Activated T-cell treated with anti-CD3 and anti-CD28 coated beads, Interleukin-2, amount 50 U/mL, for 72 hours (primary cell): ENCODE results near the gene MYH3. TPM values are rescaled to one million over a fixed set of nuclear protein-coding genes. Genes with fewer than 3 reads are reported as not detected.

Experiments used
- ATAC-seq, 2 donors: fragments of 150-1000 bp; cut with Tn5 transposase; replicated peaks in 1 of 2; 2 replicates each; pipeline ENCODE4 v1.10.0; 2021; ENCODE audit warnings: moderate library complexity in 2 of 2, mild to moderate bottlenecking in 1 of 2
- DNase-seq, 2 donors: peaks; one replicate each; pipeline ENCODE4 v3.0.0; 2021 to 2022; ENCODE audit warnings: mixed read lengths in 1 of 2
- H3K27ac Mint-ChIP-seq: one replicate; pipeline ENCODE4 v1.8.0; 2022; ENCODE audit warnings: mild to moderate bottlenecking, moderate library complexity, mixed read lengths
- H3K27me3 Mint-ChIP-seq: one replicate; pipeline ENCODE4 v1.8.0; 2022; ENCODE audit warnings: low read depth, mixed read lengths
- H3K36me3 Mint-ChIP-seq, 2 donors: one replicate each; pipeline ENCODE4 v1.8.0; 2022; ENCODE audit warnings: mixed read lengths in 2 of 2, mild to moderate bottlenecking in 1 of 2; ENCODE audit not compliant: insufficient read depth in 2 of 2
- H3K4me1 Mint-ChIP-seq: one replicate; pipeline ENCODE4 v1.8.0; 2022; ENCODE audit warnings: low read depth, mixed read lengths
- H3K4me3 Mint-ChIP-seq, 2 donors: one replicate each; pipeline ENCODE4 v1.8.0; 2022; ENCODE audit warnings: mild to moderate bottlenecking in 2 of 2, mixed read lengths in 2 of 2, moderate library complexity in 2 of 2
- H3K9me3 Mint-ChIP-seq, 2 donors: one replicate each; pipeline ENCODE4 v1.8.0; 2022; ENCODE audit warnings: mixed read lengths in 2 of 2
- total RNA-seq, 2 donors: library from RNA; stranded (reverse); gene quantifications; one replicate each; pipeline ENCODE4 v1.2.3, GENCODE V29; 2022

The MYH3 gene
- total RNA-seq, 2 donors from 2014 or later: 4.6 to 5.4 TPM

- peak; percentile 84 to 87 for ATAC-seq
- Mint-ChIP-seq H3K4me3 (no peak overlapping the region), H3K27me3 (peaks cover 9% of the 10 kb centered on the region), H3K9me3 (no peaks in the 10 kb centered on the region), H3K27ac (no peak overlapping the region), H3K4me1 (no peaks in the 10 kb centered on the region), H3K36me3 (no peaks in the 10 kb centered on the region)
- peak; percentile 55 to 62 for DNase-seq
Observed at GRCh38 chr17:10618202-10618635, 38.9 kb downstream of the MYH3 start.

GRCh38 chr17:10617120-10617505, 40.0 kb downstream of the MYH3 start:
- no peak overlapping the region for H3K27ac Mint-ChIP-seq
- no peaks in the 10 kb centered on the region for H3K4me1 Mint-ChIP-seq
- H3K36me3 Mint-ChIP-seq: no peaks in the 10 kb centered on the region
- no peak for ATAC-seq
- no peak for DNase-seq
- peaks cover 14% of the 10 kb centered on the region for H3K27me3 Mint-ChIP-seq
- H3K9me3 Mint-ChIP-seq: no peaks in the 10 kb centered on the region
- no peak overlapping the region for H3K4me3 Mint-ChIP-seq

GRCh38 chr17:10616502-10617119, 40.5 kb downstream of the MYH3 start:
- Mint-ChIP-seq H3K27ac (no peak overlapping the region), H3K9me3 (no peaks in the 10 kb centered on the region), H3K4me1 (no peaks in the 10 kb centered on the region), H3K36me3 (no peaks in the 10 kb centered on the region), H3K27me3 (peaks cover 14% of the 10 kb centered on the region), H3K4me3 (no peak overlapping the region)
- DNase-seq (peak; percentile 64 to 75), ATAC-seq (peak; percentile 63 to 69)

GRCh38 chr17:10614536-10615155, 42.5 kb downstream of the MYH3 start:
- Mint-ChIP-seq H3K27me3 (peaks cover 21% of the 10 kb centered on the region), H3K4me3 (no peak overlapping the region), H3K36me3 (no peaks in the 10 kb centered on the region), H3K9me3 (no peaks in the 10 kb centered on the region), H3K4me1 (no peaks in the 10 kb centered on the region), H3K27ac (no peak overlapping the region)
- ATAC-seq (peak in 1 of 2 donors; percentile 21), DNase-seq (peak in 1 of 2 donors; percentile 21)

GRCh38 chr17:10613775-10614513, 43.2 kb downstream of the MYH3 start:
- H3K36me3 Mint-ChIP-seq: no peaks in the 10 kb centered on the region
- no peak for DNase-seq
- H3K27ac Mint-ChIP-seq: no peak overlapping the region
- no peak for ATAC-seq
- H3K9me3 Mint-ChIP-seq: no peaks in the 10 kb centered on the region
- H3K27me3 Mint-ChIP-seq: peaks cover 21% of the 10 kb centered on the region
- H3K4me3 Mint-ChIP-seq: no peak overlapping the region
- no peaks in the 10 kb centered on the region for H3K4me1 Mint-ChIP-seq

- no peak for ATAC-seq
- Mint-ChIP-seq H3K27me3 (peaks cover 21% of the 10 kb centered on the region), H3K4me1 (no peaks in the 10 kb centered on the region), H3K4me3 (no peak overlapping the region), H3K36me3 (no peaks in the 10 kb centered on the region), H3K27ac (no peak overlapping the region), H3K9me3 (no peaks in the 10 kb centered on the region)
- no peak for DNase-seq
Observed at GRCh38 chr17:10612957-10613744, 44.0 kb downstream of the MYH3 start.

- Mint-ChIP-seq H3K27me3 (peaks cover 21% of the 10 kb centered on the region), H3K4me1 (no peaks in the 10 kb centered on the region), H3K9me3 (no peaks in the 10 kb centered on the region), H3K27ac (no peak overlapping the region), H3K36me3 (no peaks in the 10 kb centered on the region), H3K4me3 (no peak overlapping the region)
- DNase-seq: no peak
- ATAC-seq: no peak
Observed at GRCh38 chr17:10610884-10611283, 46.2 kb downstream of the MYH3 start.

GRCh38 chr17:10608244-10608643, 48.9 kb downstream of the MYH3 start:
- H3K27ac Mint-ChIP-seq: no peak overlapping the region
- no peaks in the 10 kb centered on the region for H3K9me3 Mint-ChIP-seq
- peaks cover 13% of the 10 kb centered on the region for H3K27me3 Mint-ChIP-seq
- H3K36me3 Mint-ChIP-seq: no peaks in the 10 kb centered on the region
- H3K4me1 Mint-ChIP-seq: no peaks in the 10 kb centered on the region
- DNase-seq (no peak), ATAC-seq (no peak)
- H3K4me3 Mint-ChIP-seq: no peak overlapping the region

- H3K4me1 Mint-ChIP-seq: no peaks in the 10 kb centered on the region
- no peak overlapping the region for H3K4me3 Mint-ChIP-seq
- H3K27me3 Mint-ChIP-seq: peaks cover 11% of the 10 kb centered on the region
- H3K36me3 Mint-ChIP-seq: no peaks in the 10 kb centered on the region
- H3K27ac Mint-ChIP-seq: no peak overlapping the region
- DNase-seq (no peak), ATAC-seq (no peak)
- no peaks in the 10 kb centered on the region for H3K9me3 Mint-ChIP-seq
Observed at GRCh38 chr17:10606110-10606509, 51.0 kb downstream of the MYH3 start.

- Mint-ChIP-seq H3K9me3 (no peaks in the 10 kb centered on the region), H3K4me1 (no peaks in the 10 kb centered on the region), H3K27me3 (peaks cover 5% of the 10 kb centered on the region), H3K4me3 (no peak overlapping the region), H3K36me3 (no peaks in the 10 kb centered on the region), H3K27ac (no peak overlapping the region)
- ATAC-seq (no peak), DNase-seq (no peak)
Observed at GRCh38 chr17:10605221-10605783, 51.8 kb downstream of the MYH3 start.

- no peaks in the 10 kb centered on the region for H3K4me1 Mint-ChIP-seq
- ATAC-seq (no peak), DNase-seq (no peak)
- H3K27me3 Mint-ChIP-seq: peaks cover 12% of the 10 kb centered on the region
- no peaks in the 10 kb centered on the region for H3K36me3 Mint-ChIP-seq
- no peak overlapping the region for H3K27ac Mint-ChIP-seq
- H3K9me3 Mint-ChIP-seq: no peaks in the 10 kb centered on the region
- no peak overlapping the region for H3K4me3 Mint-ChIP-seq
Observed at GRCh38 chr17:10604521-10604920, 52.6 kb downstream of the MYH3 start.

- Mint-ChIP-seq H3K4me1 (no peaks in the 10 kb centered on the region), H3K4me3 (no peak overlapping the region), H3K27ac (no peak overlapping the region), H3K36me3 (no peaks in the 10 kb centered on the region), H3K27me3 (peaks cover 16% of the 10 kb centered on the region), H3K9me3 (no peaks in the 10 kb centered on the region)
- ATAC-seq: no peak
- no peak for DNase-seq
Observed at GRCh38 chr17:10603931-10604330, 53.2 kb downstream of the MYH3 start.

- no peak for ATAC-seq
- no peak overlapping the region for H3K27ac Mint-ChIP-seq
Observed at GRCh38 chr17:10600571-10600970, 56.5 kb downstream of the MYH3 start.

More at GRCh38 chr17:10600571-10600970, 56.5 kb downstream of the MYH3 start:
- Mint-ChIP-seq H3K4me1 (no peaks in the 10 kb centered on the region), H3K4me3 (no peak overlapping the region), H3K27me3 (peaks cover 16% of the 10 kb centered on the region), H3K9me3 (no peaks in the 10 kb centered on the region), H3K36me3 (no peaks in the 10 kb centered on the region)
- no peak for DNase-seq
